GM12891 (cell line): Measurements from ENCODE around the gene COLGALT1.

Experiments used
- PAX5 ChIP-seq: IDR thresholded peaks from 2 replicates; pipeline ENCODE4 v1.6.1; 2011; ENCODE audit warnings: low read length, moderate library complexity, mild to moderate bottlenecking; ENCODE audit not compliant: insufficient read depth, severe bottlenecking
- POLR2A ChIP-seq: IDR thresholded peaks from 2 replicates; pipeline ENCODE4 v1.6.1; 2011; ENCODE audit warnings: low read depth, low read length, control low read depth
- POLR2AphosphoS5 ChIP-seq: IDR thresholded peaks from 2 replicates; pipeline ENCODE4 v1.6.1; 2011; ENCODE audit warnings: low read depth, low read length, control low read depth
- SPI1 ChIP-seq: IDR thresholded peaks from 2 replicates; pipeline ENCODE4 v1.6.1; 2011; ENCODE audit warnings: low read depth, low read length, control low read depth
- TAF1 ChIP-seq: IDR thresholded peaks from 2 replicates; pipeline ENCODE4 v1.6.1; 2011; ENCODE audit warnings: low read depth, low read length, control low read depth

DNA sequence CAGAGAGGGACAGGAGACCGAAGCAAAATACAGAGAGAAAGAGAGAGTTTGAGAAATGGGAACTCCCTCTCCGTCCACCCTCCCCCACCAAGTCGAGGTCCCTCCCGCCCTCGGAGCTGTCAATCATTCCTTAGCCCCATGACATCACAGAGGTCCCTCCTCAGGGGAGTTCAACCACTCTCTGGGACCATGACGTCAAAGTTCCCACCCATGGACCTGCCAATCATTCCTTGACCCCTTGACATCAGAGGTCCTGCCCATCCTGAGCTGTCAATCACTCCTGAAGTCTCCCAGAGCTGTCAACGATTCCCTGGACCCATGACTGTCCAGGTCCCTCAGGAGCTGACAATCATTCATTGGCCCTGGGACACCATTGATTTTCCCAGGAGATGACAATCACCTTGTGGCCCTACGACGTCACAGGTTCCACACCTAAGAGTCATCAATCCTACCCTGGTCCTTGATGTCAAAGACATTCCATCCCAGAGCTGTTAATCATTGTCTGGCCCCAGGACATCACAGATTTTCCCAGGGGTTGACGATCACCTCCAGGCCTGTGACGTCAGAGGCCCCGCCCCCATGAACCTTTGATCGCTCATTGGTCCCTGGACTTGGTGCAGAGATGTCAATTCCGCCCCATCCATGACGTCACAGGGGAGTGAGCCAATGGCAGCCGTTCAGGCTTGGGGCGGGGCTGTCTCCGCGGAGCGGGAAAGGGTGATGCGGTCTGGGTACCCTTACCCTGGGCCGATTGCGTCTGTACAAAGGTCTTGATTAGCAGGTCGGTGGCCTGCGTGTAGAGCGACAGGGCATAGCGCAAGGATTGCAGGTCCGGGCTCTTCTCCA is 61.7 kb downstream of the COLGALT1 start:
- TF ChIP-seq POLR2AphosphoS5 (no peak), POLR2A (no peak), TAF1 (no peak), PAX5 (no peak), SPI1 (no peak)
